Activated CD8-positive, alpha-beta T cell treated with anti-CD3 and anti-CD28 coated beads for 36 hours (primary cell): ENCODE measurements around the gene LRRK1. TPM values are rescaled to one million over a fixed set of nuclear protein-coding genes. Genes with fewer than 3 reads are reported as not detected.

Source experiments
- ATAC-seq: fragments of 200-7000 bp; cut with Tn5 transposase; one replicate; pipeline ENCODE4 v1.10.0; 2021; ENCODE audit warnings: mild to moderate bottlenecking, moderate library complexity
- CTCF ChIA-PET: fragments of 350-600 bp; sonication (Branson Sonifier 250); formaldehyde crosslinking; loops from one replicate; lab custom pipeline; 2021; ENCODE audit warnings: antibody characterized with exemption; lab: Charles Lee
- POLR2A ChIA-PET: fragments of 350-600 bp; sonication (Branson Sonifier 250); formaldehyde crosslinking; loops from one replicate; lab custom pipeline; 2021; ENCODE audit warnings: antibody characterized with exemption; lab: Charles Lee
- DNase-seq: peaks from one replicate; pipeline ENCODE4 v3.0.0-alpha.2; 2020
- H3K27ac Mint-ChIP-seq: one replicate; pipeline ENCODE4 v1.8.0; 2021; ENCODE audit warnings: mild to moderate bottlenecking, mixed read lengths
- H3K27me3 Mint-ChIP-seq: one replicate; pipeline ENCODE4 v1.8.0; 2021; ENCODE audit warnings: mixed read lengths
- H3K36me3 Mint-ChIP-seq: one replicate; pipeline ENCODE4 v1.8.0; 2021; ENCODE audit warnings: low read depth, mixed read lengths
- H3K4me1 Mint-ChIP-seq: one replicate; pipeline ENCODE4 v1.8.0; 2021; ENCODE audit warnings: low read depth, mixed read lengths
- H3K4me3 Mint-ChIP-seq: one replicate; pipeline ENCODE4 v1.8.0; 2021; ENCODE audit warnings: mild to moderate bottlenecking, moderate library complexity, mixed read lengths
- H3K9me3 Mint-ChIP-seq: one replicate; pipeline ENCODE4 v1.8.0; 2021; ENCODE audit warnings: mixed read lengths
- CTCF ChIP-seq: fragments of 200-600 bp; IDR thresholded peaks from one replicate; pipeline ENCODE4 v1.8.0; 2022; ENCODE audit warnings: antibody characterized with exemption, mild to moderate bottlenecking
- intact Hi-C: fragments of 100-400 bp; cut with micrococcal nuclease; formaldehyde crosslinking; loops from one replicate; pipeline ENCODE4 v1.10.0; 2022
- total RNA-seq, 2 experiments: library from RNA; stranded (reverse); gene quantifications; one replicate each; pipeline ENCODE4 v1.2.3, GENCODE V29; 2021

The LRRK1 gene
- total RNA-seq, 2 experiments from 2014 or later: 0.50 to 0.83 TPM

- H3K4me3 Mint-ChIP-seq: no peak overlapping the region
- CTCF ChIA-PET: no interaction called here
- ATAC-seq (no peak), DNase-seq (no peak)
- H3K36me3 Mint-ChIP-seq: no peaks in the 10 kb centered on the region
- TF ChIP-seq CTCF: no peak
- POLR2A ChIA-PET: no interaction called here
- no peaks in the 10 kb centered on the region for H3K4me1 Mint-ChIP-seq
- peaks cover 21% of the 10 kb centered on the region for H3K27me3 Mint-ChIP-seq
- intact Hi-C loops: no loop called here
- H3K9me3 Mint-ChIP-seq: peaks cover 1% of the 10 kb centered on the region
- H3K27ac Mint-ChIP-seq: no peak overlapping the region
Measured at GRCh38 chr15:101045236-101045646, 126.1 kb downstream of the LRRK1 start.

GRCh38 chr15:101045835-101046691, 126.9 kb downstream of the LRRK1 start:
- peaks cover 1% of the 10 kb centered on the region for H3K9me3 Mint-ChIP-seq
- DNase-seq: no peak
- H3K27me3 Mint-ChIP-seq: peaks cover 16% of the 10 kb centered on the region
- CTCF ChIA-PET: no interaction called here
- no peak for TF ChIP-seq CTCF
- POLR2A ChIA-PET: no interaction called here
- intact Hi-C loops: no loop called here
- no peak for ATAC-seq
- H3K4me3 Mint-ChIP-seq: no peak overlapping the region
- H3K27ac Mint-ChIP-seq: no peak overlapping the region
- no peaks in the 10 kb centered on the region for H3K4me1 Mint-ChIP-seq
- no peaks in the 10 kb centered on the region for H3K36me3 Mint-ChIP-seq

GRCh38 chr15:101046826-101047225, 127.7 kb downstream of the LRRK1 start:
- ATAC-seq (no peak), DNase-seq (no peak)
- intact Hi-C loops: no loop called here
- ChIA-PET CTCF (interaction anchor here (1.1 to 2.7 kb wide), 3 partner anchors 23 to 242 kb away, joined by 3 to 11 read pairs (median 3); no protein-coding TSS in a partner anchor), POLR2A (no interaction called here)
- Mint-ChIP-seq H3K36me3 (no peaks in the 10 kb centered on the region), H3K4me3 (no peak overlapping the region), H3K9me3 (no peaks in the 10 kb centered on the region), H3K27ac (no peak overlapping the region), H3K4me1 (no peaks in the 10 kb centered on the region), H3K27me3 (peaks cover 11% of the 10 kb centered on the region)
- TF ChIP-seq CTCF: no peak

- no peak for ATAC-seq
- intact Hi-C loops: no loop called here
- TF ChIP-seq CTCF: no peak
- Mint-ChIP-seq H3K9me3 (no peaks in the 10 kb centered on the region), H3K36me3 (no peaks in the 10 kb centered on the region), H3K4me3 (no peak overlapping the region), H3K27ac (no peak overlapping the region), H3K4me1 (no peaks in the 10 kb centered on the region), H3K27me3 (peaks cover 7% of the 10 kb centered on the region)
- no peak for DNase-seq
- POLR2A ChIA-PET: no interaction called here
- CTCF ChIA-PET: interaction anchor here (1.1 to 2.7 kb wide), 4 partner anchors 24 to 241 kb away, joined by 3 to 11 read pairs (median 5); no protein-coding TSS in a partner anchor
Measured at GRCh38 chr15:101047301-101047781, 128.2 kb downstream of the LRRK1 start.

- H3K27ac Mint-ChIP-seq: no peak overlapping the region
- POLR2A ChIA-PET: no interaction called here
- peaks cover 3% of the 10 kb centered on the region for H3K27me3 Mint-ChIP-seq
- H3K4me3 Mint-ChIP-seq: no peak overlapping the region
- DNase-seq (no peak), ATAC-seq (no peak)
- H3K4me1 Mint-ChIP-seq: no peaks in the 10 kb centered on the region
- intact Hi-C loops: no loop called here
- no peaks in the 10 kb centered on the region for H3K36me3 Mint-ChIP-seq
- CTCF ChIA-PET: interaction anchor here (1.3 to 2.7 kb wide), 3 partner anchors 25 to 40 kb away, joined by 3 to 11 read pairs (median 7); no protein-coding TSS in a partner anchor
- no peak for TF ChIP-seq CTCF
- no peaks in the 10 kb centered on the region for H3K9me3 Mint-ChIP-seq
Measured at GRCh38 chr15:101048176-101048575, 129.0 kb downstream of the LRRK1 start.
